Fibroblast of lung (primary cell): ENCODE results near the gene EPAS1. TPM values are rescaled to one million over a fixed set of nuclear protein-coding genes. Genes with fewer than 3 reads are reported as not detected.
A peak's percentile ranks its signal among the peaks of the same experiment; 100 is the strongest.

ENCODE experiments used
- DNase-seq, 2 donors: peaks; one replicate each; pipeline versions ENCODE4 v3.0.0 to v3.0.0-alpha.2; 2010; ENCODE audit warnings: low read depth in 2 of 2
- H2AFZ ChIP-seq: 2 replicates; pipeline ENCODE4 v1.5.1; 2012; ENCODE audit warnings: low read length, control low read depth, inconsistent platforms
- H3K27ac ChIP-seq: 2 replicates; pipeline ENCODE4 v1.5.1; 2011; ENCODE audit warnings: low read length, control low read depth; ENCODE audit not compliant: insufficient read depth
- H3K27me3 ChIP-seq: 2 replicates; pipeline ENCODE4 v1.5.1; 2011; ENCODE audit warnings: mild to moderate bottlenecking, low read length; ENCODE audit not compliant: control insufficient read depth, insufficient read depth
- H3K36me3 ChIP-seq: 2 replicates; pipeline ENCODE4 v1.5.1; 2011; ENCODE audit warnings: low read length; ENCODE audit not compliant: control insufficient read depth, insufficient read depth
- H3K4me1 ChIP-seq: 2 replicates; pipeline ENCODE4 v1.5.1; 2011; ENCODE audit warnings: low read length; ENCODE audit not compliant: control insufficient read depth, insufficient read depth; ENCODE audit errors: extremely low read depth
- H3K4me2 ChIP-seq: 2 replicates; pipeline ENCODE4 v1.5.1; 2011; ENCODE audit warnings: low read length, control low read depth; ENCODE audit not compliant: insufficient read depth; ENCODE audit errors: extremely low read depth
- H3K4me3 ChIP-seq, 4 experiments: fragments of 200-600 bp in 1 of 4; sonication (generic) in 1 of 4; replicated peaks in 1 of 4; 2 replicates each; pipeline ENCODE4 v1.5.1; 2011 to 2016; ENCODE audit warnings: low read length in 4 of 4, low read depth in 3 of 4, mild to moderate bottlenecking in 3 of 4, control low read depth in 2 of 4, inconsistent platforms in 1 of 4, mixed read lengths in 1 of 4; ENCODE audit not compliant: insufficient read depth in 1 of 4; ENCODE audit errors: control extremely low read depth in 1 of 4
- H3K79me2 ChIP-seq: 2 replicates; pipeline ENCODE4 v1.5.1; 2012; ENCODE audit warnings: mild to moderate bottlenecking, low read length, inconsistent platforms; ENCODE audit not compliant: control insufficient read depth, insufficient read depth
- H3K9ac ChIP-seq: 2 replicates; pipeline ENCODE4 v1.5.1; 2011; ENCODE audit warnings: mild to moderate bottlenecking, low read length, control low read depth; ENCODE audit not compliant: insufficient read depth
- H3K9me3 ChIP-seq: 2 replicates; pipeline ENCODE4 v1.5.1; 2012; ENCODE audit warnings: low read depth, low read length; ENCODE audit not compliant: control insufficient read depth, insufficient read depth
- H4K20me1 ChIP-seq: 2 replicates; pipeline ENCODE4 v1.5.1; 2011; ENCODE audit warnings: low read length; ENCODE audit not compliant: control insufficient read depth, insufficient read depth; ENCODE audit errors: extremely low read depth
- CTCF ChIP-seq, 2 donors: IDR thresholded peaks in 1 of 2; conservative IDR thresholded peaks in 1 of 2; 1 replicate in 1 of 2; 2 replicates in 1 of 2; pipeline ENCODE4 v1.5.1; 2011 to 2012; ENCODE audit warnings: low read length in 2 of 2, control low read depth in 1 of 2, inconsistent platforms in 1 of 2, low read depth in 1 of 2, mild to moderate bottlenecking in 1 of 2
- EZH2 ChIP-seq: IDR thresholded peaks from 2 replicates; pipeline ENCODE4 v1.5.1; 2012; ENCODE audit warnings: low read length, control low read depth, mild to moderate bottlenecking; ENCODE audit errors: missing control alignments
- polyA plus RNA-seq, 2 donors: library from polyadenylated mRNA; depleted of rRNA in 1 of 2; stranded (reverse) in 1 of 2; unstranded in 1 of 2; fragments of >200 nt; gene quantifications; 2 replicates each; pipeline ENCODE4 v1.2.1, GENCODE V29; 2011 to 2012; ENCODE audit warnings: missing spikeins in 1 of 2
- total RNA-seq: library from RNA; depleted of rRNA; stranded (reverse); fragments of >200 nt; gene quantifications from 2 replicates; pipeline ENCODE4 v1.2.1, GENCODE V29; 2014

Gene EPAS1
- total and polyA plus RNA-seq, 2 donors (not counting 1 experiment from before 2014, with no cell fraction given) = 120 to 941 TPM

DNA sequence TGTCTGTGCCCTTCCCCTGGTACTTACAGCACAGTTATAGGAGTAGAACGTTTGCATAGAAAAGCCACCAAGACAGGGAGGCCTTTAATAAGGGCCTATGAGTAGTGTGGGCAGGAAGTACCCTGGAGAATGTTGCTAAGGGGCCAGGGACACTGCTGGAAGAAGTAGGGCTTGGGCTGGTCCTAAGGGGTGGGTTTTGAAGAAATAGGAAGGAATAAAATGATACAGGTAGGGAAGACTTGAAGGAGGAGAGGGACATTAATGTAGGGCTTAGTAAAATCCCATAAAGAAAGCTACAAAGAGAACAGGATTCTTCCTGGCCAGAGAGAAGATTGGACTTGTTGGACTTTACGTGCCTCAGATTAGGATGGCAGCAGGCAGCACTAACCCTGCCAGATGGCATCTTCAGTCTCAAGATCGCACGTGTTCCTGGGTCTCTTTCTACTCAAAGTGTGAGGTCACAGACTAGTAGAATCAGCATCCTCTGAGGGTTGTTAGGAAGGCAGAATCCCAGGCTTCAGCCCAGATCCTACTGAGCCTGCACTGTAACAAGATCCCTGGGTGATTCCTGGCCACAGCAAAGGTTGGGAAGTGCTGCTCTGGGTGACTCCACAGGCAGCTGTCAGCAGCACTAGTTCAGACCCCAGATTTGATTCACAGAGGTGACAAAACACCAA is 39.2 kb downstream of the EPAS1 start:
- no peak overlapping the region for H2AFZ ChIP-seq
- H3K79me2 ChIP-seq = peaks cover 65% of the 10 kb centered on the region
- H3K27me3 ChIP-seq = no peaks in the 10 kb centered on the region
- H3K27ac ChIP-seq = peak overlapping the region; percentile 89
- peak overlapping the region; percentile 89 for H3K4me2 ChIP-seq
- H3K9ac ChIP-seq = no peak overlapping the region
- no peaks in the 10 kb centered on the region for H3K36me3 ChIP-seq
- TF ChIP-seq CTCF (conservative IDR thresholded peaks at IDR 0.05 in 1 of 2, IDR thresholded peaks at IDR 0.05 in 1 of 2; ENCODE audit: low read depth in 1 of 2, low read length in 2 of 2) (no peak), EZH2 (no peak)
- H3K4me1 ChIP-seq = peaks cover 61% of the 10 kb centered on the region
- no peaks in the 10 kb centered on the region for H3K9me3 ChIP-seq
- peak overlapping the region in 1 of 4 experiments; percentile 57 for H3K4me3 ChIP-seq
- DNase-seq = peak; percentile 52 to 66
- no peaks in the 10 kb centered on the region for H4K20me1 ChIP-seq

DNA sequence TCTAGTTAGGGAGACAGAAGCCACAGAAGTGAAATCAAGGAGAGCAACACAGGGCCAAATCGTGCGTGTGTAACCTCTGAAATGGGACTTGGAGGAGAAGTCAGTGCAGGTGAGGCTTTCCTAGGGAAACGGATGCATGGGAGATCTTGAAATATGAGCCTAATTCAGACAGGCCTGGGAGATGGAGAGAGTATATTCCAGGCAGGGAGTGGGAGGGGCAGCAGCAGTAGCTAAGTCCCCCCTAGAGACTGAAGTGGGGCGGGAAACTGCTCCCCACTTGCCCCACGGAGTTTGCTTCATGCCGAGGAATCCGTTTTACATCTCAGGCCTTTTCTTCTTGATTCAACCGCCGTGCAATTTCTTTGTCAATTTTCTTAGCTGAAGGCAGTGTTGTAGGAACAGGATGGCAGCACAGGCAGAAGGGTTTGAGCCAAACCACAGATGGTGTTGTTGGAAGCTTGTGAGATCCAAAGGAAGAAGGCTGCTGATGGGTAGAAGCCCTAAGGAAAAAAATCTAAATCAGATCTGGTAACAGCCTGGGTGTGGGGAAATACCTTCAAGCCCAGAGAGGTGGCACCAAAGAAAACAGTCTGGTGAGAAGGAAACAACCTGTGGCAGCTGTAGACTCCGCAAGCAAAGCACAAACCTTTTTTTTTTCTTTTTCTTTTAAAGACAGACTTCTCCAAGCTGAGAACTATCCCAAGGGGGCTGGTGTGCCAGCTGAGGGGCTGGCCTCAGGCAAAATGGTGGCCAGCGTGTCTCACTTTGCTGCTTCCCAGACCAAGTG is 40.2 kb downstream of the EPAS1 start:
- no peaks in the 10 kb centered on the region for H4K20me1 ChIP-seq
- no peaks in the 10 kb centered on the region for H3K9me3 ChIP-seq
- peaks cover 53% of the 10 kb centered on the region for H3K4me1 ChIP-seq
- TF ChIP-seq EZH2 = no peak
- no peak for TF ChIP-seq CTCF (conservative IDR thresholded peaks at IDR 0.05 in 1 of 2, IDR thresholded peaks at IDR 0.05 in 1 of 2; ENCODE audit: low read depth in 1 of 2, low read length in 2 of 2)
- peaks cover 62% of the 10 kb centered on the region for H3K79me2 ChIP-seq
- peak overlapping the region; percentile 89 for H3K27ac ChIP-seq
- H3K4me3 ChIP-seq = no peak overlapping the region
- no peak overlapping the region for H3K9ac ChIP-seq
- H2AFZ ChIP-seq = no peak overlapping the region
- no peaks in the 10 kb centered on the region for H3K27me3 ChIP-seq
- no peak overlapping the region for H3K4me2 ChIP-seq
- no peak for DNase-seq
- H3K36me3 ChIP-seq = no peaks in the 10 kb centered on the region

DNA sequence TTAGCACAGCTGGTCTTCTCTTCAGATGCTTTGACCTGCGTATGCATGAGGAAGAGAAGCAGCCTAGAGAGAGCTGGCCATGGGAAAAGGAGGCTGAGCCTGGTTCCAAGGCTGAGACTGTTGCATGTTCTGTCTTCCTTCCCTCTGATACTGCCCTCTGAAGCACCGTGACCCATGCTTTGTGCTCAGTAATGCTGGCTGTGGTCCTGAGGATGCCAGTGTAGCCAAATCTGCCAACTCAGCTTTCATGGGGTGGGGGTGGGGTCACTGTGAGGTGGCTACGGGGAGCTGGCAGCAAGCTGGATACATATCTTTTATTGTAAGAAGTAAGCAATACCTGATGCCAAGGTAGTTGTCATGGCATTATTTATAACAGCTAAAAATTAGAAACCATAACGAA is 41.5 kb downstream of the EPAS1 start:
- no peaks in the 10 kb centered on the region for H4K20me1 ChIP-seq
- TF ChIP-seq CTCF (conservative IDR thresholded peaks at IDR 0.05 in 1 of 2, IDR thresholded peaks at IDR 0.05 in 1 of 2; ENCODE audit: low read depth in 1 of 2, low read length in 2 of 2) (no peak), EZH2 (no peak)
- no peaks in the 10 kb centered on the region for H3K36me3 ChIP-seq
- no peak overlapping the region for H3K9ac ChIP-seq
- H3K27me3 ChIP-seq = no peaks in the 10 kb centered on the region
- peaks cover 54% of the 10 kb centered on the region for H3K79me2 ChIP-seq
- no peaks in the 10 kb centered on the region for H3K9me3 ChIP-seq
- no peak overlapping the region for H3K27ac ChIP-seq
- no peak overlapping the region for H3K4me2 ChIP-seq
- no peak for DNase-seq
- H3K4me1 ChIP-seq = peaks cover 40% of the 10 kb centered on the region
- no peak overlapping the region for H3K4me3 ChIP-seq
- no peak overlapping the region for H2AFZ ChIP-seq
